ENCODE measurements around the gene KRTAP4-4. TPM values are rescaled to one million over a fixed set of nuclear protein-coding genes. Genes with fewer than 3 reads are reported as not detected.
A peak's percentile ranks its signal among the peaks of the same experiment; 100 is the strongest.

Gene KRTAP4-4
- total RNA-seq, 2 experiments from 2014 or later: not detected

DNA sequence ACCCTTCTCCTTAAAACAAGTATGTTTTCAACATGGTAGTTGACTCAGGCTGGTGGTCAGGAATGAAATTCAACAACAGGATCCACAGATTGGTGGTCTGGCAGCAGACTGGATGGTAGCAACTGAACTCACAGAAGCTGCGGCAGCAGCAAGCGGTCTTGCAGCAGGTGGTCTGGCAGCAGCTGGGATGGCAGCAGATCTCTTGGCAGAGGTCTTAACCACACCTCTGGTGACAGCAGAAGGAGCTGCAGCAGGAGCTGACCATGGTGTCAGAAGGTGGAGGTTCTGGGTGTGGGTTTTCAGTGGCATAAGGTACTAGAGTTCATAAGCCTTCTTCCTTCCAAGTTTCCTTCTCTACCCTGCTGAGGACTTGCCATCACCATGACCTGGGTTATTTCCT is 26.3 kb upstream of the KRTAP4-4 start:
- H3K36me3 Mint-ChIP-seq (ENCODE audit: low read depth): no peaks in the 10 kb centered on the region
- no peak for ATAC-seq
- intact Hi-C loops (cut with micrococcal nuclease): no loop called here
- no peaks in the 10 kb centered on the region for H3K9me3 Mint-ChIP-seq
- H3K27ac Mint-ChIP-seq: no peak overlapping the region
- H3K4me3 Mint-ChIP-seq: no peak overlapping the region
- DNase-seq: no peak
- CTCF ChIA-PET: no interaction called here
- H3K27me3 Mint-ChIP-seq: no peaks in the 10 kb centered on the region
- TF ChIP-seq, protein P1, sequence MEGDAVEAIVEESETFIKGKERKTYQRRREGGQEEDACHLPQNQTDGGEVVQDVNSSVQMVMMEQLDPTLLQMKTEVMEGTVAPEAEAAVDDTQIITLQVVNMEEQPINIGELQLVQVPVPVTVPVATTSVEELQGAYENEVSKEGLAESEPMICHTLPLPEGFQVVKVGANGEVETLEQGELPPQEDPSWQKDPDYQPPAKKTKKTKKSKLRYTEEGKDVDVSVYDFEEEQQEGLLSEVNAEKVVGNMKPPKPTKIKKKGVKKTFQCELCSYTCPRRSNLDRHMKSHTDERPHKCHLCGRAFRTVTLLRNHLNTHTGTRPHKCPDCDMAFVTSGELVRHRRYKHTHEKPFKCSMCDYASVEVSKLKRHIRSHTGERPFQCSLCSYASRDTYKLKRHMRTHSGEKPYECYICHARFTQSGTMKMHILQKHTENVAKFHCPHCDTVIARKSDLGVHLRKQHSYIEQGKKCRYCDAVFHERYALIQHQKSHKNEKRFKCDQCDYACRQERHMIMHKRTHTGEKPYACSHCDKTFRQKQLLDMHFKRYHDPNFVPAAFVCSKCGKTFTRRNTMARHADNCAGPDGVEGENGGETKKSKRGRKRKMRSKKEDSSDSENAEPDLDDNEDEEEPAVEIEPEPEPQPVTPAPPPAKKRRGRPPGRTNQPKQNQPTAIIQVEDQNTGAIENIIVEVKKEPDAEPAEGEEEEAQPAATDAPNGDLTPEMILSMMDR (IDR thresholded peaks at IDR 0.05): no peak
- POLR2A ChIA-PET: interaction anchor here (1.1 kb wide), 1 partner anchor 23 kb away, joined by 3 read pairs; no protein-coding TSS in a partner anchor
- H3K4me1 Mint-ChIP-seq (ENCODE audit: low read depth): no peaks in the 10 kb centered on the region

DNA sequence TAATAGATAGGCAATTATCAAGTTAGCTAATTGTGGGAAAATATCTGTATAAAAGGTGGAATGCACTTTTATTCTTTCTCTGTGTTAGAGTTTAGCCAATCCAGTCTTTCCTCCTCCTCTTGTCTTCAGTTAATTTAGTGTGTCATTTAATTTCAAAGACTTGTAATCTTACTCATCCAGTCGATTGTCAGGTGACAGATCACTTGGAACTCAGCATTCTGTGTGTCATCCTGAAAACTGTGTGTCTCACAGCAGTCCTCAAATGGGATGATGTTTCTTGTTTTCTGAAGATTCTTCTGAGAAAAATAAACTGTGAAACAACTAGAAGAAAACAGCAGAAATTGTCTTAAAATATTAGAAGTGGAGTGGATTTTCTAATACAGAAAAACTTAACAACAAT is 24.5 kb upstream of the KRTAP4-4 start:
- no peaks in the 10 kb centered on the region for H3K4me1 Mint-ChIP-seq (ENCODE audit: low read depth)
- ChIA-PET CTCF (no interaction called here), POLR2A (no interaction called here)
- no peak overlapping the region for H3K4me3 Mint-ChIP-seq
- no peaks in the 10 kb centered on the region for H3K27me3 Mint-ChIP-seq
- no peak for DNase-seq
- no peak for ATAC-seq
- H3K27ac Mint-ChIP-seq: no peak overlapping the region
- intact Hi-C loops (cut with micrococcal nuclease): no loop called here
- H3K36me3 Mint-ChIP-seq (ENCODE audit: low read depth): no peaks in the 10 kb centered on the region
- TF ChIP-seq, protein P1 (IDR thresholded peaks at IDR 0.05): no peak
- no peaks in the 10 kb centered on the region for H3K9me3 Mint-ChIP-seq

DNA sequence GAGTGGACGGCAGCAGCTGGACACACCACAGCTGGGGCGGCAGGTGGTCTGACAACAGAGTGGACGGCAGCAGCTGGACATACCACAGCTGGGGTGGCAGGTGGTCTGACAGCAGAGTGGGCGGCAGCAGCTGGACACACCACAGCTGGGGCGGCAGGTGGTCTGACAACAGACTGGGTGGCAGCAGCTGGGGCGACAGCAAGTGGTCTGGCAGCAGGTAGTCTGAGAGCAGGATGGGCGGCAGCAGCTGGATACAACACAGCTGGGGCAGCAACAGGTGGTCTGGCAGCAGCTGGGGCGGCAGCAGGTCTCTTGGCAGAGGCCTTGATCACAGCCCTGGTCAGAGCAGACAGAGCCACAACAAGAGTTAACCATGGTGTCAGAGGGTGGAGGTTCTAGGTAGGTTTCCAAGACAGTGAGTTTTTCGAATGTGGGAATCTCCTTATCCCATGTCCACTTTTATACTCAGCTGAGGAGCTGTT is 24.0 kb upstream of the KRTAP4-4 start, which contains the start of gene KRTAP4-1:
Gene KRTAP4-1 (minus strand): TSS at position 432 of the 482 bp plus-strand sequence. CDS start 57 bp downstream, at position 375.
- CTCF ChIA-PET: no interaction called here
- Mint-ChIP-seq H3K27ac (no peak within 1 kb of the TSS), H3K9me3 (no peaks in the 10 kb centered on the region), H3K27me3 (no peaks in the 10 kb centered on the region), H3K36me3 (ENCODE audit: low read depth) (no peaks in the 10 kb centered on the region), H3K4me1 (ENCODE audit: low read depth) (no peaks in the 10 kb centered on the region), H3K4me3 (no peak within 1 kb of the TSS)
- intact Hi-C loops (cut with micrococcal nuclease): no loop called here
- TF ChIP-seq, protein P1 (IDR thresholded peaks at IDR 0.05): no peak
- no peak for ATAC-seq
- POLR2A ChIA-PET: no interaction called here
- no peak for DNase-seq

DNA sequence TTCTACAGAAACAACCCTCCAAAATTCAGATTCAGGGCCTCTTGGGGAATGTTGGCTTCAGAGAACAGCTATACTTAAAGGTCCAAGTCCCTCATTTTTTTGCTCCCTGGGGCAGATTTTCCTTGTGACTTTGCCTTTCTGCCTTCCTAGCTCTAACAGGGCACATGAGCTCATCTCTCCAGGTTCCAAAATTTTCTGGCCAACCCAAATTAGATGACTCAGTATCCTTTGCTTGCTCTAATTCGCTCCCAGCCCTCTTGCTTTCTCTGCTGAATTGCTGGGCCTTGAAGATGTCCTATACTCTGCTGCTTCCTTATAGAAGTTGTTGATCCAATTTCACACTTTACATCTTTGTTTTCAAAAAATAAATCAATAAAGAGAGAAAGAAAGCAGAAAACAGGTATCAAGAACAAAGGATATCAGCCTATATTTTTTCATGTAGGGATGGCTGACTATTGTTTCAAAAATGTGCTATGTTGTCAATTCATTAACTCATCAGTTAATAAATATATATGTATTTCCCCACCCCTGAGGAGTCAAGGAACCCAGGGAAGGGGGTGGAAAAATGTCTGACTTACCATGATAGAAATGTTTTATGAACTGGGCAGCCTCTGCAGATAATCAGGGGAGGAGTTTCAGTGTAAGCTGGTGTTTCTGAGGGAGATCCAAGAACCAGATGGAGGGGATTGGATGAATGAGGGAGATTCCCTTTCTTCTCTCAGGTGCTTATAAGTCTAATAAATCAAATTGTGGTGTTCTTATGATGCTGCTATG is 18.5 kb upstream of the KRTAP4-4 start:
- ChIA-PET CTCF (no interaction called here), POLR2A (no interaction called here)
- no peak overlapping the region for H3K27ac Mint-ChIP-seq

DNA sequence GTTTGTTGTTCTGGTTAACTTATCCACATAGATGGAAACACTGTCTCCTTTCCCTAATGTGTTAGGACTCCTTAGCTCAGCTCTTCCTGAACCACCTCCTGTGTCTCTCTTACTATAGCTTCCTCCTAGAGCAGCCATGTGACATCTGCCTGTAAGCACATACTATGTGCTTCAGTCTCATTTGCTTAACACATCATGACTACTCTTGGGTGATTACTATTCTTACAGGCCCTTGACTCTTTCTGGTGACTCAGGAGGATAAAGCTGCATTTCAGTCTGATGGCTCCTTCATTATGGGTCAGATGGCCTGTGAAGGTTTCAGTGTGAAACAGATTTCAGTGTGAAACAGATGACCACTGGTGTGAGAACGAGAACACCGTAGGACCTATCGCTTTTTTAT is 17.8 kb upstream of the KRTAP4-4 start:
- intact Hi-C loops (cut with micrococcal nuclease): no loop called here
- POLR2A ChIA-PET: no interaction called here
- Mint-ChIP-seq H3K4me3 (no peak overlapping the region), H3K9me3 (no peaks in the 10 kb centered on the region), H3K27ac (no peak overlapping the region), H3K36me3 (ENCODE audit: low read depth) (no peaks in the 10 kb centered on the region), H3K27me3 (no peaks in the 10 kb centered on the region), H3K4me1 (ENCODE audit: low read depth) (no peaks in the 10 kb centered on the region)
- DNase-seq (no peak), ATAC-seq (peak; percentile 55)
- TF ChIP-seq, protein P1 (IDR thresholded peaks at IDR 0.05): no peak
- CTCF ChIA-PET: interaction anchor here (0.5 kb wide), 1 partner anchor 17 kb away, joined by 3 read pairs; no protein-coding TSS in a partner anchor

More for the DNA sequence above, 18.5 kb upstream of the KRTAP4-4 start:
- Mint-ChIP-seq H3K4me3 (no peak overlapping the region), H3K4me1 (ENCODE audit: low read depth) (no peaks in the 10 kb centered on the region), H3K9me3 (no peaks in the 10 kb centered on the region), H3K36me3 (ENCODE audit: low read depth) (no peaks in the 10 kb centered on the region), H3K27me3 (no peaks in the 10 kb centered on the region)
- intact Hi-C loops (cut with micrococcal nuclease): no loop called here
- DNase-seq (no peak), ATAC-seq (no peak)
- TF ChIP-seq, protein P1 (IDR thresholded peaks at IDR 0.05): no peak

All from activated CD8-positive, alpha-beta T cell treated with anti-CD3 and anti-CD28 coated beads for 36 hours (primary cell).